T-helper 2 cell treated with Interferon-gamma antibody and Interleukin-4, amounts not matched to agents 100 ng/mL and 5 ng/mL, for 36 hours (primary cell): Measurements from ENCODE around the gene LGALS7B. TPM values are rescaled to one million over a fixed set of nuclear protein-coding genes. Genes with fewer than 3 reads are reported as not detected.
"Not testable (repeated sequence)": the region's sequence is repeated elsewhere in the genome, so short reads cannot be mapped to it uniquely, and the experiment has no call there.

Experiments used
- intact Hi-C: fragments of 100-400 bp; cut with micrococcal nuclease; formaldehyde crosslinking; loops from one replicate; pipeline ENCODE4 v1.15.1; 2023
- total RNA-seq: library from RNA; stranded (reverse); gene quantifications from 2 replicates; pipeline ENCODE4 v1.2.3, GENCODE V29; 2022

Gene LGALS7B
- total RNA-seq: not detected in 2 replicates

GRCh38 chr19:38788478-38789243, at the start of gene LGALS7B:
LGALS7B (plus strand) TSS chr19:38789200; CDS start chr19:38789227, 27 bp downstream.
- intact Hi-C loops: no loop called here

DNA sequence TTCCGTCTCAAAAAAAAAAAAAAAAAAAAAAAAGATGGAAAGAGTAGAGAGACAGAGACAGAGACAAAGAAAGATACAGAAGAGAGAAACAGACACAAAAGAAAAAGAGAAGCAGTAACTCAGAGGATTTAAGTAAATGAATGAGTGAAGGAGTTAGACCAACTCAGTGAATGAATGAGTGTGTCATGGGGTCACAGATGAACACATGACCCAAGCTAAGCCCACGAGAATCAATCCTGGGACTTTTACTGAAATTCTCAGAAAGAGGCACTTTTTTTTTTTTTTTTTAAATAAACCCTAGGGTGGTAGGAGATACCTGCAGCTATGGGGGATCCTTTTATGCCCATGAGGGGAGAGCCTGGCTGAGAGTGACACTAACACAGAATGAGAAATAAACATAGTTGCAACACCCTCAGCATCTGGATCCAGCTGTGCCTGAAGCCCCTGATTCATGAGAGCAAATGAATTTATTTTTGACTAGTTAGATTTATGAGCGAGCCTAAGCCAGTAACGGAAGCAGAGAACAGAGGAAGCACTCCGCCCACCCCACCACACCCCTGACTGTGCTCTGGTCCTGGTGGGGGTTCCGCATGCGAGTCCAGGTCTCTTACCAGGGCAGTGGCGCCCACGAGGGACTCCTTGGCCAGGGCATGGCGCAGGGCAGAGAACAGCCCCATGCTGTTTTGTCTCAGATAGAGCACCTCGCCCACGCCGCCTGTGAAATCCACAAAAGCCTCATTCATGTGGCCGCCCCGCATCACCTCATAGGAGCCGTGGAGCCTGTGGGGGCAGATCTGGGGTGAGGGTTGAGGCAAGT, 49.4 kb upstream of the LGALS7B start:
- intact Hi-C loops: no loop called here

GRCh38 chr19:38740257-38740592, 48.8 kb upstream of the LGALS7B start:
- intact Hi-C loops: no loop called here

DNA sequence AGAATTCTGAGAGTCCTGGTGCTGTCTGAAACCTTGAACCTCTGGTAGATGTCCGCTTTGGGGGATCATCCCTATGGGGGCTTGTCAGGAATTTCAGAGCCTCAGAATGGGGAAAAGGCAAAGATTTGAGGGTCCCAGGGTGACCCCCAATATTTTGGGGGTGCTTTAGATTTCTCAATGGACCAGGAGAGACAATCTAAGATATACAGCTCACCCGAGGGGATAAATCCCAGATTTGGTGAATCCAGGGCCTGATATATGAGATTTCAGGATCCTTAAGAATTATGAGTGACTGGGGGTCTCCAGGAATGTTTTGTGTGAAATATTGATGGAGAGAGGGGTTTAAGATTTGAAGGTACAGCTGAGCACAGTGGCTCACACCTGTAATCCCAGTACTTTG, 48.1 kb upstream of the LGALS7B start:
- intact Hi-C loops: no loop called here

DNA sequence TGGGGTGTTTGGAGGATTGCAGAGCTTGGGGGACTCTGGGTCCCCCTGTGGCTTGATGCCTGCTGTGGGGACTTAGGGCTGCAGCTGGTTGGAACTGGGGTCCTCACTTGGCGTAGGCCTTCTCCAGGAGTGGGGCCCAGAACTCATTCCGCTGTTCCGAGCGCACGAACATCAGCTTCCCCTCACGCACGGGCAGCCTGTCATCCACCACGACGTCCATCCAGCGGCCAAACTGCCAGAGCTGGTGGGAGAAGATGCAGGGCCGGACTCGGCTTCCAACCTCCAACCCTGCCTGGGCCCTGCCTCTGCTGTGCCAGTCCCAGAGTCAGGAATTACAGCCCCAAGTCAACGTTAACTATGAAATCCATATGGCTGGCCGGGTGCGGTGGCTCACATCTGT, 47.3 kb upstream of the LGALS7B start:
- intact Hi-C loops: no loop called here

GRCh38 chr19:38742296-38742695, 46.7 kb upstream of the LGALS7B start:
- intact Hi-C loops: no loop called here

DNA sequence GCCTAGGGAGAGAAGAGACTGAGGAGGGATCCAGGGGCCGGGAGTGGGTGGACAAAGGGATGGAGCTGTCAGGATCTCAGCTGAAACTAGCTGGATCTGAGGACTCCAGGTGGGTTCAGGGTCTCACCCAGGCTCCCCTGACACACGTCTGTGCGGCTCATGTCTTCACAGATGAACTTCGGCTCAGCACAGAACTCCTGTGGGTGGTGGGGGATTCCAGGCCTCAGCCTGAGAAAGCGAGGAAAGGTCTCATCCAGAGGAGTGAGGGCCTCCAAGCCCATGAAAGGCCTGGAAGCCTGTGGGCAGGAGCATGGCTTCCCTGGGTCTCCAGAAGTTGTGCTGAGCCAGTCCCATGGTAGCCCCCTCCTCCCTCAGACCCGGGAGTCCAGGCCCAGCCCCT, 46.1 kb upstream of the LGALS7B start:
- intact Hi-C loops: no loop called here

GRCh38 chr19:38743394-38744297, 45.4 kb upstream of the LGALS7B start:
- intact Hi-C loops: no loop called here

GRCh38 chr19:38744298-38744681, 44.7 kb upstream of the LGALS7B start, which contains the start of gene CAPN12:
CAPN12 (minus strand) TSS chr19:38744474; CDS start chr19:38744165, 309 bp downstream.
- intact Hi-C loops: no loop called here

- intact Hi-C loops: no loop called here
Measured at GRCh38 chr19:38744874-38745273, 44.1 kb upstream of the LGALS7B start.

DNA sequence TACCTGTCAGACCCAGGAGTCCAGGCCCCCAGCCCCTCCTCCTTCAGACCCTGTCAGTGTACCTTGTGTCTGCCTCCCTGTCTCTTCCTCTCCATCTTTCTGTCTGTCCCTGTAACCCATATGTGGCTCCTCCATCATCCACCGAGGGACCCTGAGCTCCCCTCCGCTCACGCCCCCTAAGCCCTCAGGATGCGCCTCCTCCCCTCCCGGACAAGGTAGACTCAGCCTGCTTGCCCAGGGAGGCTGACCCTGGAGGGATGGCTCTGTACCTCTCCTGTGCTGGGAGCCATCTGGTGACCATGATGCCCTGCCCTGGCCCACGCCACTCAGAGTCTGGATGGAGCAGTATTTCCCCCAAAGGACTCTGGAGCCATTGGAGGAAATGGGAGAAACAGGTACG, 43.7 kb upstream of the LGALS7B start:
- intact Hi-C loops: no loop called here

GRCh38 chr19:38753783-38754182, 35.2 kb upstream of the LGALS7B start:
- intact Hi-C loops: not testable (repeated sequence)

- intact Hi-C loops: not testable (repeated sequence)
Measured at GRCh38 chr19:38754196-38754595, 34.8 kb upstream of the LGALS7B start.

DNA sequence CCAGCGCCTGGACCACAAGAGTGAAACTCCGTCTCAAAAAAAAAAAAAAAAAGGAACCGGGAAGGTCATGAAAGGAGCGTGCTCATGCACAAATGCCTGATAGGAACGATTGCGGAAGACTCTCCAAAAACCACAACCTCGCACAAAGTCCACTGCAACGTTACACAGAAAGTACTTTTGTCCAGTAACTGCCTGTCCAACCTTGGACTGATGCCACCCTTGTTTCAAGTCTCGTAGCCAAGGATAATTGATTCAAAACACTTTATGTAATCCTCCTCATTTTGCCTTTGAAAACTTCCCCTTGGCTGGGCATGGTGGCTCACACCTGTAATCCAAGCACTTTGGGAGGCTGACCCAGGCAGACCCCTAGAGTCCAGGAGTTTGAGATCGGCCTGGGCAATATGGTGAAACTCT, 29.4 kb upstream of the LGALS7B start:
- intact Hi-C loops: no loop called here

- intact Hi-C loops: not testable (repeated sequence)
Measured at GRCh38 chr19:38760805-38761517, 28.0 kb upstream of the LGALS7B start.

- intact Hi-C loops: not testable (repeated sequence)
Measured at GRCh38 chr19:38761884-38762389, 27.1 kb upstream of the LGALS7B start.

- intact Hi-C loops: no loop called here
Measured at GRCh38 chr19:38763795-38764220, 25.2 kb upstream of the LGALS7B start.

- intact Hi-C loops: no loop called here
Measured at GRCh38 chr19:38765214-38765613, 23.8 kb upstream of the LGALS7B start.

- intact Hi-C loops: no loop called here
Measured at GRCh38 chr19:38766276-38767047, 22.5 kb upstream of the LGALS7B start.
